G401.6 (cell line): Measurements from ENCODE around the gene KLK8.
"Not testable (repeated sequence)": the region's sequence is repeated elsewhere in the genome, so short reads cannot be mapped to it uniquely, and the experiment has no call there.

Source experiments
- FAIRE-seq: peaks from 2 replicates; lab custom pipeline; 2012; peaks lifted over from hg19 to GRCh38; lab: Jason Lieb, UNC

The KLK8 gene

DNA sequence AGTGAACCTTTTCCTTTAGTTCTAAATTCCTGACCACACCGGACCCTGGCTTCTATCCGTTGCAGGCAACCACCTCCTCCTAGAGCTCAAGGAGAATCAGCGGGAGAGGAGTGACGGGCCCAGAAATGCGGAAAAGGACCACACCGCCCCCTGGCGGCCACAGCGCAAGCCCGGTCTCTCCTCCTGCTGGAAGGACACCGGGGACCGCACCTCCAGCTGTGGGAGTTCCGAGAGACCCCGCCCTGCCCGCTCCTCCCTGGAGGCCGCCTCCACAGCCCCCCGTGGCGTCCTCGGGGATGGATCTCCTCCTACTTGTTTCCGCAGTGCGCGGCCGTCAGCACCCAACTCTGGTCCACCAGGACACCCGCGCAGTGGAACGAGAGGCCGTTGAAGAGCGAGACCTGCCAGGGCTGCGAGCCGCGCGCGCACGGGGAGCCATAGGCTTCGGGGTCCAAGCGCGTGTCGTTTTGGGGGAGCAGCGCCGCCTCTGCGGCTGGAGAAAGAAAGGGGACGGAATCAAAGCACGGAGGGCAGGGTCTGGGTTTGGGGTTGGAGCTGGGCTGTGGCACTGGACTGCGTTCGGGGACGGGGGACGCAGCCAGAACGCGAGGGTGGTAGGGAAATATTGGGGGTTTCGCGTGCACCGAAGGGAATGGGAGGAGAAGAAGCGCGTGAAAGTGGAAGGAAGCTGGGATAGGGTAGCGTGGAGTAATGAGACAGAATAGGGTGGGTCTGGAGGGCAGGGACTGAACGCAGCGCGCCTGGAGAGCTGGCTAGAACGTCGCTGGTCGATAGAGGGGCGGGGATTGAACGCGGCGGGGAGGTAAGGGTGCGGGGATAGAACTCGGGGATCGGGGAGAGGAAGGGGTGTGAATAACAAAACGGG is 15.6 kb upstream of the KLK8 start:
- FAIRE-seq: no peak

DNA sequence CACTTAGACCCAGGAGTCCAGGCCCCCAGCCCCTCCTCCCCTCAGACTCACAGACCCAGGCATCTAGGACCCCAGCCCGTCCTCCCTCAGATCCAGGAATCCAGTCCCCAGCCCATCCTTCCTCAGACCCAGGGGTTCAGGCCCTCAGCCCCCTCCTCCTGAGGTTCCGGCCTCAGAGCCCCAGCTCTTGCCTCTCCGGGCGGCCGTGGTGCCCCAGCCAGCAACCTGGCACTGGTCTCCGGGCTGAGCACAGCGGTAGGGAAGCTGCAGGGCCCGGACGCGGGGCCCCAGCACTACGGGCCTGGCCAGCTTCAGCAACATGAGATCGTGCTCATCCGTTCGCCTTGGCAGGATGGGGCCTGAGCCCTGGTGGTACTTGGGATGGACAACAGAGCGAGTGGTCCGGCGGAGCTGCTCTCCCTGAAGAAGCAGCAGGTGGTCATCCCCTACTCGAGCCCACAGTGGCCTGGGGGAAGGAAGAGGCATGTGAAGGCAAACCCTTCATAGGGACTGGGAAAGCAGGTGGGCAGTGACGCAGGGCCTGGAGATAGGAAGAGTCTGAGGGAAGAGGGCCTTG is 14.4 kb upstream of the KLK8 start:
- FAIRE-seq: no peak

DNA sequence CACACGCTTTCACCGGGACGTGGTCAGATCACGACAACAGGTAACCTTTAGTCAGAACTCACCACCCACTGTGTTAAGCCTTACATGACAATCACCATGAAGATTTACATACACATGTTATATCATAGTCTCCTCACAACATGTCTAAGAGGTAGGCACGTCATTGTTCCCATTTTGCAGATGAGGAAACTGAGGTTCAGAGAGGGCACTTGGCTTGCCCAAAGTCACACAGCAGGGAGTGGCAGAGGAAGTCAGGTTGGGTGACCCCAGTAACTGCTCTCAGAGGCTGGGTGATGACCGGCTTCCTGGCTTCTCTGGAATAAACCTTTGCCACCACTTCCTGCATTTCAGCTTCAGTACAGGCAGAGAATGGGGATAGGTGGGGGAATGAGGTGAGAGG is 12.8 kb upstream of the KLK8 start:
- no peak for FAIRE-seq

DNA sequence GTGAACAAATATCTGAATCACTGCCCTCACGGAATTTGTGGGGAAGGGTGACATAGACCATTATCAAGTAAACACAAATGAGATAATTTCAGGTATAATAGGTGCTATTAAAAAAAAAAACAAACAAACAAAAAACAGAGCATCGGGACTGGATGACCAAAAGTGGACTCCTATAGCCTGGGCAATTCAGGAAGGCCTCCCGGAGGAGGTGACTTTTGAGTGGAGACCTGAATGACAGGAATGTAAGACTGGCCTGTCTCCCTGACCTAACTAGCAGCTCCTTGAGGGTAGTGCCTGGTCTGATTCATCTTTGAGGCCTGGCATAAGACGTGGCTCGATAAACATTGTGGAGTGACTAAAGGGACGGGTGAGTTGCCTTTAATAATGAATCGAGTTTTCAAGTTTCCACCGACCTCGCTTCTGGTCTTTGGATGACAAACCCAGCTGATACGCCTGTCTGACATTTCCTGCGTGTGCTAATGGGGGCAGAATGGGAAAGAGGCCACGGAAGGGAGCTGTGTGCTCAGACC is 11.3 kb upstream of the KLK8 start:
- no peak for FAIRE-seq

DNA sequence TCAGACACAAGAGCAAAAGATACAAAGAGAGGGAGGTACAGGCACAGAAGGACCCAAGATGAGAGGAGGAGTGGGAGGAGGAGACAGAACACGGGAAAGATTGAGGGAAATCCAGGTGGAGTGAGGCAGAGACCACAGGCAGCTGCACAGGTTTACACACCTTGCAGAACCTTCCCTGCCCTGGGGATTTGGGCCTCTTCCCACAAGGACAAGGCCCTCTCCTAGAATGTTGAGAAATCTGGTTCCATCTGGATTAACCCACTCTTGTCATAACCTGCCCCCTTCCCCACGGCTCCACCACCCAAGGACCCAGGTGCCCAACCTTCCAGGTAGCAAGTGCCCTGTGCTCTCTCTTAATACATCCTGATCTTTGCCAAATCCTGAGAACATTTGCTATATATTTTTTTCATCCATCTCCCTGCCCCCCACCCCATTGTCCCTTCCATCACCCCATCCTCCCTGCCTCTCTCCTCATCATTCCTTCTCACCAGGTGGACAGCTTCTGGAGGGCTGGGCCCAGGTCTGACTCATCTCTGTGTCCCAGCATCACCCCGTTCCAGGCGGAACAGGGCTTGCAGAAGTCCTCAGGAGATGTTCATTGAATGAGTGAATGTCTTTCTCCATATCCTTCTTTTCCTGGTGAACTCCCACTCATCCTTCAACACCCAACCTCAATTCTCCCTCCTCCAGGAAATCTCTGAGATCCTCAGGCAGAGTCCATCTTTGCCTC is 8.8 kb upstream of the KLK8 start:
- no peak for FAIRE-seq

DNA sequence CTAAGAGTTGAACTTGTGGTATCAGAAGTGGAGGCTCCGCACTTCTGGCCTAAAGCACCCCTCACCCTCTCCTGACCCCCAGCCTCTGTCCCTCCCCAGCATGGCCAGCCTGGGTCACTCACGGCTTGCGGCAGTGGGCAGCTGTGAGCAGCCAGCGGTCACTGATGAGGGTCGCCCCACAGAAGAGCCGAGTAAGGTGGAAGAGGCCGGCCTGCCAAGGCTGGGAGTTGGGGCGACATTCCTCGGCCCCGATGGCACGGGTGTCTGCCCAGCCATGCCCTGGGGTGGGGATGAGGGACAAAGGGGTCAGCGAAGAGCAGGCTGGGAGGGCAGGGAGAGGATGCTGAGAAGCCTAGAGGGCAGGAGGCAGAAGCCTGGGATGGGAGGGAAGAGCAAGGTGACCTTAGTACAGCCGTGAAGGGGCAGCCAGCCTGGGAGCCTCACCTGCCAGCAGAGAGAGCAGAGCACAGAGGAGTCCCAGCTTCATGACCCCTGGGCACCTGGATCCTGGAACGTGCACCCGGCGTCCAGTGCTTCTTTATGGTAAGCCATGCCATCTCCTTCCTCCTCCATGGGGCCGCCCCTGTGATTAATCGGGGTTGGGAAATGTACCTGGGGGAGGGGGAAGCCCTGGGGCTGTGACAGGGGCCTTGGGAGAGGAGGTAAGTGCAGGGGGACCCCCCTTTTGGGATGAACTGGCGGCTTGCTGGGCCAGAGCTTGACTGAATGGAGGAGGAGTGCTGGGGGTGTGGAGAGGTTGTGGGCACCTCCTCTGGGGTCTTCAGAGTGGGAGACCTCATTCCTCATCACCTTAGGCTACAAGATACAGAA is 7.9 kb upstream of the KLK8 start:
- no peak for FAIRE-seq

DNA sequence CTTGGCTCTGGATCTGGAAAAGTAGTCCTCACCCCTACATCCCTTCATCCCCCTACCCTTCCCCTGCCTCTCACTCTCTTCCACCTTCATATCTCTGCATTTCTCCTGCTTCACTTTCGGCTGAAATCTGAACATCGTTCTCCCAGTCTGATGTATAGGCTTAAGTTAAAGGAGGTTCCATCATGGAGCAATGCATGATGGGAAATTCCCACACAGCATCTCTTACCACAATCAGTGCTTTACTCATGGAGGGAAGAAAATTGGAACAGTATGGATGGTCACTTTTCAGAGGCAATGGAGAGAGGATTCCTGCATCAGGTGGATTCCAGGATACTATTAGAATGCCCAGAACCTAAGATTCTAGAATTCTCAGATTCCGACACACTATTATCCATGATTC is 6.1 kb upstream of the KLK8 start:
- no peak for FAIRE-seq

DNA sequence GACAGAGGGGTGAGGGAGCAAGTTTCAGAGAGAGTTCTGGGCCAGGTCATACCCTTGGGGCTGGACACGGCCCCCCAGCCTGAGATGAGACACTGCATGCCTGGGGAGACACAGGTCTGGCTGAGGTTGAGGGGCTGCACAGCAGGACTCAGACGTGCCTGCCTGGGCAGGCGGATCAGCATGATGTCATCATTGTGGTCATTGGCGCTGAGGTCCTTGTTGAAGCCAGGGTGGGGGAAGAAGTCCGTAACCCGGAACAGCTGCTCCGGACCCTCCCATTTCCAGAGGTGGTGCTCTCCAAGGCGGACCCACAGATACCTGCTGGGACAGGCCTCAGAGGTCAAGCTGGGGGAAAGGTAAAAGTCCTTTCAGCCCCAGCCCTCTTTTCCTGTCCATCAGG is 5.0 kb upstream of the KLK8 start:
- FAIRE-seq: no peak

DNA sequence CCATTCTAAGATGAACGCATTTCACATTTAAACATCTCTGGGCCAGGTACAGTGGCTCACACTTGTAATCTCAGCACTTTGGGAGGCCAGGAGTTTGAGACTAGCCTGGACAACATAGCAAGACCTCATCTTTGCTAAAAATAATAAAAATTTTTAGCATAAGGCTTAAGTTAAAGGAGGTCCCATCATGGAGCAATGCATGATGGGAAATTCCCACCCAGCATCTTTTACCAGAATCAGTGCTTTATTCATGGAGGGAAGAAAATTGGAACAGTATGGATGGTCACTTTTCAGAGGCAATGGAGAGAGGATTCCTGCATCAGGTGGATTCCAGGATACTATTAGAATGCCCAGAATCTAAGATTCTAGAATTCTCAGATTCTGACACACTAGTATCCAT is 3.8 kb upstream of the KLK8 start:
- FAIRE-seq: no peak

DNA sequence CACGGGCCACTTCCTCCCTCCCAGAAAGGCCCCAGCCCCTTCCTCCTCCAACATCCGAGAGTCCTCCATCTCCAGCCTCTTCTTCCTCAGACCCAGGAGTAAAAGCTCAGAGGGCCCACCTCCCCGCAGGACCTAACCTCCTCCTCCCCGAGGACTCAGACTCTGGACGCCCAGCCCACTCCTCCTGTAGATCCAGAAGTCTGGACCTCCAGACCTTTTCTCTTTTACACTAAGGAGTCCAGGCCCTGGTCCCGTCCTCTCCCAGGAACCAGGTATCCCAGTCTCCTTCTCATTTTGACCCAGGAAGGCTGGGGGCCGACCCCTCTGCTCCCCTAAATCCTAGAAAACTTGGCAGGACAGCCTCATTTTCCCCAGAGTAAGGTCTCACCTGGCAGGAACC is 1.9 kb upstream of the KLK8 start:
- FAIRE-seq: no peak

DNA sequence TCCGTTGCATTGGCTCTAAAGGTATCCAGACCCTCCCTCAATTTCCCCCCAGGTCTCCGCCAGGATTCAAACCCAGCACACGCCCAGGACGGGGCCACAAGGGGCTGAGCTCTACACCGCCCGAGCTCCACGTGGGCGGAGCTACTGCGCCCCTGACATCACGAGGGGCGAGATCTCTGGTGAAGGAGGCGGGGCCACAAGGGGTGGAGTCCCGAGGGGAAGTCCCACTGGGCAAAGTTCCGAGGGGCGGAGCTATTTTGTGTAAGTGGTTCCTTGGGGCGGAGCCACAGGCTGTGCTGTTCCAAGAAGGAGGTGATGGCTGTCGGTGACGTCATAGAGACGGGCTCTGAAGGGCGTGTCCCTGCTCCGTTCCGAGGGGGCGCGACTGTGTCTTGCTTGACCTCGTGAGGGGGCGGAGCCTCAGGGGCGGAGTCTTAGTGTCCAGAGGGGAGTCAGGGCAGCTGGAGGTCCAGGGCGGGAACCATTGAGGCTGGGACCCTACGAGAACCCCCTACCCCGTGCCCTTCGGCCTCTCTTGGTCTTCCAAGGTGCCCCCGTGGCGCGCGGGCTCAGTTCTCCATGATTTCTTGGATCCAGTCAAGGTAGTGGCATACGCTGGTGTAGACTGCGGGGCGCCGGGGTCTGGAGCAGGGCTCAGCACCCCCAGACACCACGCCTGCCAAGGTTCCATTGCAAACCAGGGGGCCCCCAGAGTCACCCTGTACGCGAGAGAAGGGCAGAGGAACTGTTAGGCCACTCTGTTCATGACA is 1.3 kb upstream of the KLK8 start:
- no peak for FAIRE-seq

DNA sequence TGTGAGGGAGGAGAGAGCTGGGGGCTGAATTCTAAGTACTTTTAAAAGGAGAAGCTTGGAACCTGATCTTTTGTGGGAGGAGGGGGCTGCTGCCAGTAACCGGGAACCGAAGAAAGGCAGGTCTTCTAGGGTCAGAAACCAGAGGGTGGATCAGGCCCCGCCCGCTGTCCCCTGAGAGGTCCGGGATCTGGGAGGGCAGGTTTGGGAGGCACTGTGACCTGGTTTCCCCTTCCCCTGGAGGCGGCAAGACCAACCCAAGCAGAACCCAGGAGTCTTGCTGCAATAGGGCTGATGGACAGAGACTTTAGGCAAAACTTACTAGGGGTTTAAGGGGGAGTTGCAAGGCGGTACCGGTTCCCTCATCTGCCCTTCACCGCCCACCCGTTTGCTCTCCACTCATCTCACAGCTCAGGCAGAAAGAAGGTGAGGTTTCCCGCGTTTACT is 707 bp upstream of the KLK8 start:
- FAIRE-seq: no peak

DNA sequence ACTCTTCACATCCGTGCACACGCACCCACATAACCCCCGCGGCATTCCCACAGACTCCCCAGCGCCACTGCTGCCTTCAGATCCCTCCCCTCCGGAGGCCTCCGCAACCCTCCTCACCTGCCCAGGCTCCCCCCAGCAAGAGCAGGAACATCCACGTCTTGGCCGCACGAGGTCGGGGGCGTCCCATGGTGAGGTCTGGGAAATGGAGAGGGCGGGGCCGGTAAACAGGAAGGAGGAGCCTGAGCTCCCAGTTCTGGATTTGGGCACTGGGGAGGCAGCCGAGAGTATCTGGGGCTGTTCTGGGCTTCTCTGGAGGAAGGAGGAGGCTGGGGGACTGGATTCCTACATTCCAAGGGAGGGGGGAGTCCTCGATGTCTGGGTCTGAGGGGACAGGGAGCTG is 423 bp downstream of the KLK8 start:
- no peak for FAIRE-seq

DNA sequence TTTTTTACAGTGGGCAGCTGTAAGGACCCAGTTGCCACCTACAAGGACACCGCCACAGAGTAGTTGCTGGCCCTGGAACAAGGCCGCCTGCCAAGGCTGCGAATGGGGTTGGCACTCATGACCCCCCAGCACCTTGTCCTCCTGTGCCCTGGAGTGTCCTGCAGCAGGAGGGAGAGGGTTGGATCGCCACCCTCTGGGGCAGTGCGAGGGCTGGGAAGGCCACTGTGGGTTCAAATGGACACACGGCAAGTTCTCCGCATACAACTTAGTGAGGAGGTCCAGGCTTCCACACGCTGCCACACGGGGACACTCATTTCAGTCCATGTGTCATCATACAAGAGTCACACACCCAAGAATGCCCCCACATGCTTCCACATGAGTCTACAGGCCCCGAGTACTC is 978 bp downstream of the KLK8 start:
- no peak for FAIRE-seq

DNA sequence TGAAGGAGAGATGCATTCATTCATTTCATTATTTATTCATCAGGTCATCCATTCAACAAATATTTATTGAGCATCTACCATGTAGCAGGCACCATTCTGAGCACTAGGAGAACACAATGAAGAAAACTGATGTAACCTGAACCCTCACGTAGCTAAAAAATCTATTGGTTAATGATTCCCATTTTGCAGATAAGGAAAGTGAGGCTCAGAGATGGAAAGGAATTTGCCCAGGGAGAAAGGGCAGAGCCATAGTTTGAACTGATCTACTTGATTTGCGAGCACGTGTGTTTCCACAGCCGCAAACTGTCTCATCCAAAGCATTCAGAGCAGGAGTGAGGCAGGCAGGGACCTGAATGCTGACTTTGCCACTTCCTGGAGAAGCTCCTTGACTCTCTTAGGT is 2.7 kb downstream of the KLK8 start:
- no peak for FAIRE-seq

DNA sequence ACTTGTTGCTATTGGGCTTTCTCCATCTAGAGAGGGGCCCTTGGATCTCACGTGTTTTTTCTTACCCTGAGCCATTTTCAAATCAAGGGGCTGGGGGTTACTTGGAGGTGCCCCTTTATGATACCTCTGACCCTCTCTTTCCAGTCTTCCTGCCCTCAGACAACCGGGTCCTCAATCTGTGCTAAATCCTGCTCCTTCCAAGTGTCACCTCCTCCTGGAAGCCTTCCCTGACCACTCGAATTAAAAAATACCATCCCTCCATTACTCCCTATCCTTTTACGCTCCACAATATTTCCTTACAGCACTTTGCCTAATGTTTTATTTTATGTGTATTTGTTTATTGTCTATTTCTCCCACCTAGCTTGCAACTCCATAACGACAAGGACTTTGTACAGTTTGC is 3.3 kb downstream of the KLK8 start:
- FAIRE-seq: no peak

DNA sequence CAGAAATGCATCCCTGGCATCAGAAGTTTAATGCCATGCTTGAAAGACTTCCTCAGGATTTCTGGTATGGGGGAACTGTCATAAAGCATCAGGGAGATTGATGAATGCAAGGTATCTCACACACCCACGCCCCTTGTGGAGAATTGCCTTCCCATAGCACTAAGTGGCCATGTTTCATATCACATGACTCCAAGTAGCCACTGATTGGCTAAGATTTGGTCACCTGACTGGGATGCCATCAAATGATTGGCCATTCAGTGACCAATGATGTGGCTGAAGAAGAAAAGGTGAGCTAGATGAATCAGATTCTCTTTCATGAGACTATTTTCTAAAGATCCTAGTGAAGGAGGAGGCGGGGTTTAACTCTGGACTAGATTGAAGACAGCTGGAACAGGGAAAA is 7.3 kb downstream of the KLK8 start:
- no peak for FAIRE-seq

DNA sequence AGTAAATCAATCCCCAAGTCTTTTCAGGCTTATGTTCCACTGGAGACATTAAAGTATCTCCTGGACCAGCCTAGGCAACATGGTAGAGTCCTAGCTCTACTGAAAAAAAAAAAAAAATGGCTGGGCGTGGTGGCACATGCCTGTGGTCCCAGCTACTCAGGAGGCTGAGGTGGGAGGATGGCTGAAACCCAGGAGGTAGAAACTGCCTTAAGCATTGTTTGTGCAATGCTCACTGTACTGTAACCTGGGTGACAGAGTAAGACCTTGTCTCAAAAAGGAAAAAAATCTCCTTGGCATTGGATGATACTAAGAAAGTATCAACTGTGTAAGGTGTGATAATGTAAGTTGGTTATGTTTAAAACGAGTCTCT is 8.8 kb downstream of the KLK8 start:
- FAIRE-seq: no peak

DNA sequence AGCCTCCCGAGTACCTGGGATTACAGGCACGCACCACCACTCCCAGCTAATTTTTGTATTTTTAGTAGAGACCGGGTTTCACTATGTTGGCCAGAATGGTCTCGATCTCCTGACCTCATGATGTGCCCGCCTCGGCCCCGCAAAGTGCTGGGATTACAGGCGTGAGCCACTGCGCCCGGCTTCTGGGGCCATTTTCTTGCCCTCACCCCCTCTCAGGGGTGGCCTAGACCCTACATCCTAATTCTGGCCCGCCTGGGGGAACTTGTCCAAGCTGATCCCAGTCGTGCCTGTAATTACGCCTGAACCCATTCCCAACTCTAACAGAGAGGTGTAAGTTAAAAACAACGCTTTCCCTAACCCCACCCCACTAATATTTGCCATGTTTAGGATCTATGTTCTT is 17.0 kb downstream of the KLK8 start:
- not testable (repeated sequence) for FAIRE-seq

DNA sequence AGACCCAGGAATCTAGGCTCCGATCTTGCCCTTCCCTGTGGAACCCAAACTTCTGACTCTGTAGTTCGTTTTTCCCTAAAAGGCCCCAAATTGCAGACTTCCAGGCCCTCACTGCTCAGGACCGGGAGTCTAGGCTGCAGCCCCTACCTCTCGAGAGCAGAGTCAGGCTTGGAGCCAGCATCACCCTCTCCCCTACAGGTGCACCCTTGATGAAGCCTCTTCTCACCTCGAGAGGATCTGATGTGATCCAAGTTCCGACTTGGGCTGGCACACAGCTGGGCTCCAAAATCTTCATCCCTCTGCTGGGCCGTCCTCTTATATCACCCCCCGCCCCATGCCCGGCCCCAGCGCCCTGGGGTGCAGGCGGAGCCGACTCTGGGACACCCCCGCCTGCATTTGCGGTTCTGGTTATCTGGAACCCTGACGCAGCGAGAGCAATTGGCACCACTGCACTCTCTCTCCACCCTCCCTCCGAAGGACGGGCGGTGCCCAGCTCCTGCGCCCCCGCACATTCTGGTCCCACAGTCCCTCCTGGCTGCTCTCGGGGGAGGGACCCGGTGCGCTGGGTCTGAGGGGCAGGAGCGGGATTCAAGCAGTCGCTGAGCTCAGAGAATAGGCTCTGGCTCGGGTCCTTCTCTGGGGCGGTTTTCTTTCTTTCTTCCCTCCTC is 17.6 kb downstream of the KLK8 start, which contains the start of gene KLK7:
TSS of gene KLK7 (minus strand) at position 293 of the 668 bp plus-strand sequence. CDS start 1,518 bp downstream, outside the sequence.
- FAIRE-seq: no peak

DNA sequence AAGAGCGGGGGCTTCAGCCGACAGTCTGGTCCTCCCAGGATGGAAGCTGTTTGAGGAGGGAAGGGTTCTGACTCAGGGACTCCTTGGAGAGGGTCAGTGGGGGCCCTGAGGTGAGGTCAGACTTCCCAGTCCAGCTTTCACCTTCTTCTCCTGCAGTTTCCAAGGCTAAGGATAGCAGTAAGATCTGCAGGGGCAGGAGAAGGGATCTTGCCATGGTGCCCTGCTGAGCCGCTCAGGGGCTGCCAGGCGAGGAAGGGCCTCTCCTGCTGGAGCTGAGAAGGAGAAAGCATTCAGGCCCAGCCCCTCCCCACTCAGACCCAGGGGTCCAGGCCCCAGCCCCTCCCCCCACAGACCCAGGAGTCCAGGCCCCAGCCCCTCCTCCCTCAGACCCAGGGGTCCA is 19.2 kb downstream of the KLK8 start:
- no peak for FAIRE-seq
